Neural progenitor cell (in vitro differentiated cells): Measurements from ENCODE around the gene COMP. TPM values are rescaled to one million over a fixed set of nuclear protein-coding genes. Genes with fewer than 3 reads are reported as not detected.

Source experiments
- DNase-seq: peaks from one replicate; pipeline ENCODE4 v3.0.0-alpha.2; 2016; ENCODE audit warnings: low spot score
- H2AFZ ChIP-seq: fragments of 200-600 bp; sonication (generic); replicated peaks from 2 replicates; pipeline ENCODE4 v1.6.1; 2016; ENCODE audit warnings: antibody characterized with exemption
- H3F3A ChIP-seq: fragments of 200-600 bp; sonication (generic); 2 replicates; pipeline ENCODE4 v1.6.1; 2016; ENCODE audit warnings: antibody characterized with exemption, low read depth
- H3K27ac ChIP-seq: fragments of 200-600 bp; sonication (generic); 2 replicates; pipeline ENCODE4 v1.5.1; 2016; ENCODE audit warnings: mild to moderate bottlenecking
- H3K27me3 ChIP-seq: fragments of 200-600 bp; sonication (generic); 2 replicates; pipeline ENCODE4 v1.6.1; 2016; ENCODE audit warnings: mild to moderate bottlenecking, moderate library complexity
- H3K36me3 ChIP-seq: fragments of 200-600 bp; sonication (generic); 2 replicates; pipeline ENCODE4 v1.5.1; 2016
- H3K4me1 ChIP-seq: fragments of 200-600 bp; sonication (generic); 2 replicates; pipeline ENCODE4 v1.6.1; 2016; ENCODE audit warnings: mixed run types
- H3K4me2 ChIP-seq: fragments of 200-600 bp; sonication (generic); 2 replicates; pipeline ENCODE4 v1.6.1; 2016
- H3K4me3 ChIP-seq: fragments of 200-600 bp; sonication (generic); 2 replicates; pipeline ENCODE4 v1.5.1; 2016
- H3K79me2 ChIP-seq: fragments of 200-600 bp; sonication (generic); 2 replicates; pipeline ENCODE4 v1.6.1; 2016; ENCODE audit warnings: low read depth
- H3K9ac ChIP-seq: fragments of 200-600 bp; sonication (generic); 2 replicates; pipeline ENCODE4 v1.6.1; 2016
- H3K9me3 ChIP-seq: fragments of 200-600 bp; sonication (generic); 2 replicates; pipeline ENCODE4 v1.5.1; 2016; ENCODE audit warnings: low read depth
- H4K20me1 ChIP-seq: fragments of 200-600 bp; sonication (generic); 2 replicates; pipeline ENCODE4 v1.6.1; 2016; ENCODE audit warnings: low read depth
- H3K27ac Mint-ChIP-seq: 3 replicates; pipeline ENCODE4 v1.8.0; 2021; ENCODE audit warnings: mixed read lengths
- H3K27me3 Mint-ChIP-seq: 2 replicates; pipeline ENCODE4 v1.8.0; 2022; ENCODE audit warnings: low read depth, mild to moderate bottlenecking, inconsistent platforms, moderate library complexity, mixed read lengths; ENCODE audit not compliant: insufficient read depth
- H3K36me3 Mint-ChIP-seq: 3 replicates; pipeline ENCODE4 v1.8.0; 2021; ENCODE audit warnings: mixed read lengths
- H3K4me1 Mint-ChIP-seq: 3 replicates; pipeline ENCODE4 v1.8.0; 2021; ENCODE audit warnings: mixed read lengths
- H3K4me3 Mint-ChIP-seq: 3 replicates; pipeline ENCODE4 v1.8.0; 2021; ENCODE audit warnings: mild to moderate bottlenecking, moderate library complexity, mixed read lengths
- H3K9me3 Mint-ChIP-seq: 3 replicates; pipeline ENCODE4 v1.8.0; 2020; ENCODE audit warnings: mixed read lengths
- CTCF ChIP-seq: fragments of 200-600 bp; sonication (generic); IDR thresholded peaks from 2 replicates; pipeline ENCODE4 v1.5.1; 2017; ENCODE audit warnings: antibody characterized with exemption, mild to moderate bottlenecking
- EZH2 ChIP-seq: fragments of 200-600 bp; sonication (generic); IDR thresholded peaks from 2 replicates; pipeline ENCODE4 v1.6.1; 2017; ENCODE audit warnings: antibody characterized with exemption, mild to moderate bottlenecking, moderate library complexity
- EZH2phosphoT487 ChIP-seq: fragments of 200-600 bp; sonication (generic); IDR thresholded peaks from 2 replicates; pipeline ENCODE4 v1.6.1; 2017; ENCODE audit warnings: antibody characterized with exemption
- total RNA-seq: library from RNA; depleted of rRNA; stranded (reverse); fragments of >200 nt; gene quantifications from 2 replicates; pipeline ENCODE4 v1.2.3, GENCODE V29; 2015; ENCODE audit warnings: low replicate concordance

The COMP gene
- total RNA-seq, 1 donor from 2014 or later, result not detected

GRCh38 chr19:18804643-18805042 lies 13.5 kb upstream of the COMP start:
- no peaks in the 10 kb centered on the region for H3K9me3 ChIP-seq
- H3K9me3 Mint-ChIP-seq, result no peaks in the 10 kb centered on the region
- H3K4me1 ChIP-seq, result no peaks in the 10 kb centered on the region
- no peak overlapping the region for H3K27ac Mint-ChIP-seq
- peaks cover 81% of the 10 kb centered on the region for H3K27me3 ChIP-seq
- H3K4me1 Mint-ChIP-seq, result peaks cover 3% of the 10 kb centered on the region
- no peaks in the 10 kb centered on the region for H3K36me3 Mint-ChIP-seq
- H3K27me3 Mint-ChIP-seq, result peaks cover 27% of the 10 kb centered on the region
- no peak overlapping the region for H3K9ac ChIP-seq
- no peak overlapping the region for H2AFZ ChIP-seq
- H4K20me1 ChIP-seq, result no peaks in the 10 kb centered on the region
- H3K79me2 ChIP-seq, result no peaks in the 10 kb centered on the region
- no peak overlapping the region for H3K4me2 ChIP-seq
- no peak overlapping the region for H3K4me3 Mint-ChIP-seq
- no peak for TF ChIP-seq CTCF
- TF ChIP-seq EZH2phosphoT487, result no peak
- no peak for TF ChIP-seq EZH2
- no peak overlapping the region for H3K4me3 ChIP-seq
- no peak overlapping the region for H3K27ac ChIP-seq
- no peaks in the 10 kb centered on the region for H3K36me3 ChIP-seq
- DNase-seq, result no peak
- peaks cover 5% of the 10 kb centered on the region for H3F3A ChIP-seq

GRCh38 chr19:18804139-18804601 lies 13.1 kb upstream of the COMP start:
- DNase-seq, result no peak
- H4K20me1 ChIP-seq, result no peaks in the 10 kb centered on the region

GRCh38 chr19:18803550-18804138 lies 12.5 kb upstream of the COMP start:
- Histone ChIP-seq H2AFZ (no peak overlapping the region), H3K36me3 (no peaks in the 10 kb centered on the region), H3K4me1 (no peaks in the 10 kb centered on the region), H3K27me3 (peaks cover 81% of the 10 kb centered on the region), H3K27ac (no peak overlapping the region), H3K79me2 (no peaks in the 10 kb centered on the region), H3F3A (peaks cover 5% of the 10 kb centered on the region), H3K9me3 (no peaks in the 10 kb centered on the region), H3K9ac (no peak overlapping the region), H3K4me3 (no peak overlapping the region), H4K20me1 (no peaks in the 10 kb centered on the region), H3K4me2 (no peak overlapping the region)
- peaks cover 3% of the 10 kb centered on the region for H3K4me1 Mint-ChIP-seq
- TF ChIP-seq CTCF, result no peak
- no peak for TF ChIP-seq EZH2
- no peak overlapping the region for H3K4me3 Mint-ChIP-seq
- DNase-seq, result no peak
- H3K9me3 Mint-ChIP-seq, result no peaks in the 10 kb centered on the region
- H3K27me3 Mint-ChIP-seq, result peaks cover 25% of the 10 kb centered on the region
- H3K36me3 Mint-ChIP-seq, result no peaks in the 10 kb centered on the region
- H3K27ac Mint-ChIP-seq, result no peak overlapping the region

More at GRCh38 chr19:18804139-18804601, 13.1 kb upstream of the COMP start:
- Histone ChIP-seq H2AFZ (no peak overlapping the region), H3K4me3 (no peak overlapping the region), H3K79me2 (no peaks in the 10 kb centered on the region), H3K9me3 (no peaks in the 10 kb centered on the region), H3K4me1 (no peaks in the 10 kb centered on the region), H3K9ac (no peak overlapping the region), H3K27ac (no peak overlapping the region), H3K36me3 (no peaks in the 10 kb centered on the region), H3F3A (peaks cover 5% of the 10 kb centered on the region), H3K4me2 (no peak overlapping the region), H3K27me3 (peaks cover 81% of the 10 kb centered on the region)
- Mint-ChIP-seq H3K36me3 (no peaks in the 10 kb centered on the region), H3K9me3 (no peaks in the 10 kb centered on the region), H3K27me3 (peaks cover 27% of the 10 kb centered on the region), H3K27ac (no peak overlapping the region), H3K4me1 (peaks cover 3% of the 10 kb centered on the region), H3K4me3 (no peak overlapping the region)
- no peak for TF ChIP-seq EZH2phosphoT487
- no peak for TF ChIP-seq EZH2
- no peak for TF ChIP-seq CTCF
